ENCODE measurements around the gene MYH14.

GRCh38 chr19:50191216-50191615 lies 12.2 kb upstream of the MYH14 start:
- TF ChIP-seq CTCF (IDR thresholded peaks at IDR 0.05; ENCODE audit: low read depth, low read length) (no peak), EZH2phosphoT487 (IDR thresholded peaks at IDR 0.05; ENCODE audit: low read depth) (no peak)
